ENCODE data around the gene INPP4A.

The INPP4A gene

DNA sequence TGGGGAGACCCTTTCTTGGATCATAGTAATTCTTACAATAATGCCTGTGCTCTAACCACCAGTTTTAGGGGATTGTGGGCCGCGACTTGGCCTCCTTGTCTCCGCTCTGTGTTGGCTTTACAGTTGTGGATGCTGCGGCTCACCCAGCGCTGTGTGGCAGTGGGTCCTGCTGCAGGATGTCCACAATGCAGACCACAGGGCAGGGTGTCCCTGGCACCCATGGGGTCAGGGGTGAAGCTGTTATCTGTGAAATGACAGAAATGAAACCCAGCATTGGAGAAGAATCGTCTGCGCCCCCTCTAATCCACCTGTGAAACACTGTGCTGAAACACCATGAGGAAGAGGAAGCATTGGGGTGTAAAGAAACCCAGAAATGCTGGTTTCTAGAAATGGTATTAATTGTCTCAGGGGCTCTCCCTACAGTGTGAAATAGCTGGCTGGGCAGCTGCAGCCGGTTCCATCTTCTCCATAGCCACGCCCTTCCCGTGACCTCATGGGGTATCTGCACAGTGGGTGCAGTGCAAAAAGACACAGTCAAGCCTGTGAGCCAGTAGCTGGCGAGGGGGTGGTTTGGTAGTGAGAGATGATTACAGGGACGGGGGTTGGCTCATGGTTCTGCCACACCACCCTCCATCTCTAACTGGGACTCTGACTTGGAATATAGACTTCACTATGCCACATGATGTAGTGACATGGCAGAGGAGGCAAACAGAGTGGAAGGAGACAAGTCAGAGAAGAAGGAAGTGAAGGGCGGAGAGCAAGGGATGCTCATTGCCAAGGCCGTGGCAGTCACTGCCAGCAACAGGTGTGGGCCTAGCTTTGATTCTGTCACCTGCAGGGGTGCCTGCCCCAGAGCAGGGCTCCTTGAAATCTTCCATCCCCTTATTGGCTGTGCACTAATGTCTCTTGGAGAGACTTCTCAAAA is 16.2 kb downstream of the INPP4A start:
- no peak for DNase-seq (ENCODE audit: low read depth)

DNA sequence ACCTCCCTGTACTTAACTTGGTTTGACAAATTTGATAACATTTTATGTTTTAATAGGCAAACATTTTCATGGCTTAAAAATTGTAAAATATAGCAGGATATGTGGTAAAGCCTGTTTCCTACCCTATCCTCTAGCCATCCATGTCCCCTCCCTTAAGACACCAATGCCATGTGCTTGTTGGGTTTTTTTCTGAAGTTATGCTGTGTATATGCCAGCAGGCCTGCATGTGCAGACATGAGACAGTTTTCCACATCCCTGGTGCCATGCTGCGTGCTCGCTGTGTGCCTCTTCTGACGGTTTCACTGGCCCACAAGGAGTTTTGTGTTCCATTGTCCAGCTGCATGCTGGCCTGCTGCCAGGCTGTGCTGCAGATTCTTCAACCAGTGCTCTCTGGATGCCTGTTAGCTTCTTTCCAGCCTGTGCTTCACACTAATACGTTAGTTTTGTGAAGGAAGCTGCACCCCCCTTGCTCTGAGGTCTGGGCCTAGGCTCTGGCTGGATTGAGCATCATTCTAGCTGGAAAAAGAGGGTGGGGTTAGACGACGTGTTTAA is 16.9 kb downstream of the INPP4A start:
- no peak for DNase-seq (ENCODE audit: low read depth)

DNA sequence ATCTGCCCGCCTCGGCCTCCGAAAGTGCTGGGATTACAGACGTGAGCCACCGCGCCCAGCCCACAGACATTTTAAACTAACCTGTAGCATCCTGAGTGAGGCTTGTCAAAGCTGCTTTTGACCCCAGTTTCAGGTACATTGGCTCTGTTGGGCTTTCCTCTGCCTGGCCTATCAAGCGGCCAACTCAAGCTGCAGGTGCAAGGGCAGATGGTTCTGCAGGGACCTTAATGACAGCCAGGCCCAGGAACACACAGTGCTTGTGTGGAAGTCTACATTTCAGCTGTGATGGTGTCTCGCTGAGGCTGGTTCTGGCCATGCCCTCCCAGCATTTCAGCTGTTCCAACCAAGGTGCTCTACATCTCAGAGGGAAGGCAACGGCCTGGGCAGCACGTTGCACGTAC is 18.4 kb downstream of the INPP4A start:
- DNase-seq (ENCODE audit: low read depth) = no peak

DNA sequence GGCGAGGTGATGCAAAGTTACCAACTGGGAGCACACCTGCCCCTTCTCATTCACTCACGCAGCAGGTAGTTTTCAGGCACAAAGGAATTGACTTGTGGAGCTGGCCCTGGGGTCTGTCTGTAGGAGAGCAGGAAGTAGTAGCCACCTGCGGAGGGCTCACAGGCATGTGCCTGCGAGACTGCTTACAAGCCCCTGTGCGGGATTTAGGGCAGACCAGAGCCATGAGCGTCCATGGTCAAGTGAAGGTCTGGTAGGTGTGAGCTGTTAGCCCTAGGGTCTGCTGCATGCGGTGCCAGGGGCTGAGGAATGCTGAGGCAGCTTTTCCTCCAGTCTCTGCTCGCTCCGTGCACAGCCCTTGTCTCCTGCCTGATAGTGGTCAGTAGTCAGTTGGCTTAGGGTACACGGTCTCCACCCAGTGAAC is 18.9 kb downstream of the INPP4A start:
- no peak for DNase-seq (ENCODE audit: low read depth)

DNA sequence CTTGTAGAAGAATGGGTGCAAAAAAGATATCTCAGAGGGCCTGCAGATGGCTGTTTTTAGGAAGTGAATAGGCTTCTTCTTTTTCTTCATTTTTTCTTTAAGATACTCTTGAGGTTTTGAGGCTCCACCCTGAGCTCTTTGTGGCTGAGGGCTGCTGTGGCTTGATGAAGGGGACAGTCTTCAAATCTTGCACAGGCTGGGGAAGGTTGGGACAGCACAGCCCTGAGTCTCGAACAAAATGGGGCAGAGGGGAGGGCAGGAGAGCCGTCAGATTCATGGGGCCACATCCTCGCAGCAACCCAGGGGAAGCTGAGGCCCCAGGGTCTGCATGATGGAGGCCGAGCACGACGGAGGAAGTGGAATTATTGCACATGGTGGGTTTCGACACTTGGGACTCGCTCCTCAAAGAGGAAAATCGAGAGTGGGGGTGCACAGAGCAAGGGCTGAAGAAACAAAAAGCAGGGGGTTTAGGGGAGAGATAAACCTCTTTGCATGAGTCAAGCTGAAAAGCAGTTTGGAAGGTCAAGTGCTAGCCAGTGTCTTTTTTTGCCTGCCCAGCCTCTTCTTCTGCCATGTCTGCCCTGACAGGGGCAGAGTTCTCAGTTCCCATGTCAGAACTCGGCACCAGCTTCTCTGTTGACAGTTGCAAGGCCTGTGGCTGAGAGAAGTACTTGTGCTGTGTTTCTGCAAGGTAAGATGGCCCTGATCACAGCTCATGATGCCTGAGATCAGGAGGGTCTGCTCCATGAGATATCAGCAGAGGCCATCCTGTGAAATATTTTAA is 19.5 kb downstream of the INPP4A start:
- no peak for DNase-seq (ENCODE audit: low read depth)

DNA sequence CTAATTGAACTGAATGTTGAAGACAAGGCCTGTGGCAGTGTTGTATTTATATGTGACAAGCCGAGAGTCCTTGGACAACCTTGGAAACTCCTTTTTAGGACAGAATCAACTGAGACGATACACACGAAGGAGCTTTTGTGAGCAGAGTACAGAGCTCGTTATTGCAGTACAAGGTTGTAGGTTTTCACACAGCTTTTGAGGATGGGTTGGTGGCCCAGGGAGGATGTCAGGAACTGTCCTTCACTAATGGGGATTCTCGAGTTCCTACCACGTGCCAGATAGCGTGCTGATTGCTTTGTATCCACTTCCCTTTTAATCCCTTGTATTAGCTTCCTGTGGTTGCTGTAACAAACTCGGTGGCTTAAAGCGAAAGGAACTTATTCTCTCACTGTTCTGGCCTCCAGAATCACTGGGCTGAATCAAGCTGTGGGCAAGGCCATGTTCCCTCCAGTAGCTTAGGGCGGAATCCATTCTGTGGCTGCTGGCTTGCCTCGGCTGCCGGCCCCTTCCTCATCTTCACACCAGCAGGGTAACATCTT is 20.2 kb downstream of the INPP4A start:
- DNase-seq (ENCODE audit: low read depth) = no peak

DNA sequence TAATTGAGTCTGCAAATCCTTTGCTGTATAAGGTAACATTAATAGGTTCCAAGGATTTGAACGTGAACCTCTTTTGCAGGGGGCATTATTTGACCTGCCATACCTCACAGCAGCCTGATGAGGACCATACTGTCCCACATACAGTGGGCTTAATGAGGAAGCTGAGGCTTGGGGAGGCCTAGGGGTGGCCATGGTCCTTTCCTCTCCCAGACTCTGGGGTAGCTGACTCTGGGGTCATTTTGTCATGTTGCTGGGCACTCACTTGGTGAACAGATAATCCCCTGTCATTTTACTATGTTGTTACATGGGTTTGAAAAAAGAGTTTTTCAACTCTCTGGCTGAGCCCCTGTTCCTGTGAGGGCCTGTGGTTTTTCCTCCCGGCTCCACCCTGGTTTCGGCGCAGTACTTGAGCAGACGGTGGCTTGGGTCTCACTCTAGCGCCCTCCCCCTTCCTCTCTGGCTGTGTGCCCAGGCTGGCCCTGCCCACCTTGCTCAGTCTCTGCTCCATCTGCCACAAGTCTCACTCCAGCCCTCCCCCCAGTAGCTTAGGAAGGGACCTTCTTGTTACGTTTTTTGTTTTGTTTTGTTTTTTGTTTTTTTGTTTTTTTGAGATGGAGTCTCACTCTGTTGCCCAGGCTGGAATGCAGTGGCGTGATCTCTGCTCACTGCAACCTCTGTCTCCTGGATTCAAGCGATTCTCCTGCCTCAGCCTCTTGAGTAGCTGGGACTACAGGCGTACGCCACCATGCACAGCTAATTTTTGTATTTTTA is 21.0 kb downstream of the INPP4A start:
- DNase-seq (ENCODE audit: low read depth) = peak; percentile 80

DNA sequence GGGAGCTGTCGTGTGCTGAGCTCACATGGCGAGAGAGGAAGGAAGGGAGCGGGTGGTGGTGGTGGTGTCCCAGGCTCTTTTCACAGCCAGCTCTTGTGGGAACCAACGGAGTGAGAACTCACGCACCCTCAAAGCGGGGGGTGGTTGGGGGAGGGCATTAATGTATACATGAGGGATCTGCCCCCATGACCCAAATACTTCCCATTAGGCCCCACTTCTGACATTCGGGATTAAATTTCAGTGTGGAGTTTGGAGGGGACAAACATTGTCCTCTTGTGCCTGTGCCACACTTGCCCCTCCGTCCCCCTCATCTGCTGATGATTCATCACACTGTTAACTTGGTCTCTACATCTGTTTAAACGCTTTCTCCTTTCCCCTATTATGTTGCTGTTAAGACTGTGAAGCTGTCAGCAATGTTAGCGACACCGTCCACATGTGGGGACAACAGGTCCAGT is 22.5 kb downstream of the INPP4A start:
- DNase-seq (ENCODE audit: low read depth) = no peak

DNA sequence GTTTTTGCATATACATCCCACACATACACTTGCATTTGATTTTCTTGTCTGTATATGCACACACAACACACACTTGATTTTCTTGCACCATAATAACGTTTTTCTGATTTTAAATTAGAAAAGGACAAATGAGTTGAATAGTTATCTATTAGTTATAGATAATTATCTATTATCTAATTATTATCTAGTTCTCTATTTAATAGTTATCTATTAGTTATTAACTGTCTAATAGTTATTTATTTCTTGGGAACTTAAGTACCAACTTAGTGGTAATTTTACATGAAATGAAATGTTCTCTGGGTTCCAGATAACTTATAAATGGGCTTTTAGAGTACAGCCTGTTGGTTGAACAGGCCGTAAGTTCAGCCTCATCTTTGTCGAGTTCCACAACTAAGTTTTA is 23.0 kb downstream of the INPP4A start:
- DNase-seq (ENCODE audit: low read depth) = no peak

DNA sequence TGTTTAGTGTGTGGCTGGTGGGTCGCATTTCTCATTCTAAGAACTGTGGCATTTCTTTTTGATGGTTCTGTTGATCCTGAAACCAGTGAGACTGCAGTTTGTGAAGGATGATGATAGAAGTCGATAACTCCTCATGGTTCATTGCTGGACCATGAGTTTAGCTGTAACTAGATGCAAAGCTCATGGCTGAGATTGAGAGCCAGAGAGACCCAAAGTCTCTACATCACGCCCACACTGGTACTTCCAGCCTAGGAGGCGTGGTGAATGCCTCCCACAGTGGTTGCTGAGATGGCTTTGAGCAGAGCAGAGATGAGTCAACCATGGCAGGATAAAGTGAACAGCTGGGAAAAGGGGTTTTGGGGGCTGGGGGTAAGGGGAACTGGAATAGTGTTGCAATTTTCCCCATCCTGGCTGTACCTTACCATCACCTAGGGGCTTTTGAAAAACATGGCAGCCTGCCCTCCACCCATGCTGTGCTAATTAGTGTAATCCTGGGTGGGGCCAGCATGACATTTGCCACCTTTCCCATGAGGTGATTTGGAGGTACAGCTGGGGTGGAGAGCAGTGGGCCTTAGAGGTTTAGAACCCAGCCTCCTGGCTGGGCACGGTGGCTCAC is 24.1 kb downstream of the INPP4A start:
- no peak for DNase-seq (ENCODE audit: low read depth)

DNA sequence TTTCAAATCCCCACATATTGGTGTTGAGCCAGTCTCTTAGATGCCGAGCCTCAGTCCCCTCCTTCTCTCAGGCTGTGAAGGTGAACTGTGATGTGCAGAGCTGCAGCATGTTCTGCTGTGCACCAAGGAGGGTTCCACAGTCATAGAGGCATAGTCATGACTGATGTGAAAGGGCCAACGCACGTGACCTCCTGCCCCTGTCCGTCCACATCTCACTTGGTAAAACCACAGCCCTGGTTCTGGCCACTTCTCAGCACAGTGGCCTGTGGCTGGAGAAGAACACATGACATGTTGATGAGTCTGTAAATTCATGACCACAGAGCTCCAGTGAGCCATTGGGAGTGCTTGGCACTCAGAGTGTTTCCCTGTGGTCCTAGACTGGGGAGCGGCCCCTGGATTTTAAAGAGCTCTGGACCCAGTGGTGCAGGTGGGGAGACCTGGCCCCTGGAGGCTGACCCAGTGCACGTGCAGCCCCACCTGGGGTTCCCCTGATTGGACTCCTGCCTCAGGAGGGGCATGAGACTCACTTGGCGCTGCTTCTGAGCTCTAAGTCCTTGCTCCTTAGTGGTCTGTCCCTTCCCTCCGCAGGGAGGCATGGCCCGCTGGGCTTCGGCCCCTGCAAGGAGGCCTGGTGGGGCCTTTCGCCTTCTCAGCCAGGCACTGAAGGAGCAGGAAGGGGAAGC is 25.3 kb downstream of the INPP4A start:
- DNase-seq (ENCODE audit: low read depth) = no peak

DNA sequence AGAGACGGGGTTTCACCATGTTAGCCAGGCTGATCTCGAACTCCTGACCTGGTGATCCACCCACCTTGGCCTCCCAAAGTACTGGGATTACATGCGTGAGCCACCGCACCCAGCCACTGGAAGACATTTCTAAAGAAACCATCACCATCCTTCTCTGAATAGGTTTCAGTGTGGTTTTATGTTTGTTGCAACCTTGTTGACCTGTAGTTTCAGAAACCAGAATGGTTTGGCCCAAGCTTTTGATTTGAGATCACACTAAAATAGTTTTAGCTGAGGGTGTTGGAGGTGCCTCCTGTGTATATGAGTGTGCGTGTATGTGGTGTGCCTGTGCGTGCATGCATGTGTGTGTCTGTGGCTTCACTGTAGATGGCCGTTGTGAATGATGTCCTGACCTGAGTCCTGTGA is 26.2 kb downstream of the INPP4A start:
- no peak for DNase-seq (ENCODE audit: low read depth)

DNA sequence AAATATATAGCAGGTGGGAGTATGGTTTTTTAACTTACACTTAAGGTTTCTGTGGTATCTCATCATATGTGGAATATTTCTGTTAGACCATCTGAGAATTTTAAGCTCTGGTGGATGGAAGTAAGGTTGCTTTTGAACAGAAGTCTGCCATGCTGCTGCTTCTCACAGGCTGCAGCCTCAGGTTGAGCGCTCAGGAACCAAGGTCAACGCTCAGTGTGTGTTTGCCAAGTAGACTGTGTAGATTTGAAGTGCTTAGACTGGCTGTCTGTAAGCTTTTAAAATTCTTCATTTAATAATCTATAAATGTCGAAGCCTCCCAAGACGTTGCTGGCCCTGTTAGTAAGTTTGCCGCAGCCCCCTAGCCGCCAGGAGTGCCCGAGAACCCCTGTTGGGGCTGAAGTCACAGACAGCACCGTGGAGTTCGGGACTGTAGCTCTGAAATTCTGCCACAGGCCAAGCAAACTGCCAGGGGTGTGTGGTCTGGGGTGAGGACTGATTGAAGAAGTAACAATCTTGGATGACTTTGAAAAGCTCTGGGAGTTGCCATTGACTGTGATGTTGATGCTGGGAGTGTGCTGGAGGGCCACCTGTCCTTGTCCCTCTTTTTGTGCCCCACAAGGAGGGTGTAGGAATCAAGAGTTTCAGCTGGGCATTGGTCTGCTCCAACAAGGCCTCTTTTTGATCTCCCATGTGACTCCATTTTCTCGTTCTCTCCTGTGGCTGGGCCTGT is 26.9 kb downstream of the INPP4A start:
- no peak for DNase-seq (ENCODE audit: low read depth)

DNA sequence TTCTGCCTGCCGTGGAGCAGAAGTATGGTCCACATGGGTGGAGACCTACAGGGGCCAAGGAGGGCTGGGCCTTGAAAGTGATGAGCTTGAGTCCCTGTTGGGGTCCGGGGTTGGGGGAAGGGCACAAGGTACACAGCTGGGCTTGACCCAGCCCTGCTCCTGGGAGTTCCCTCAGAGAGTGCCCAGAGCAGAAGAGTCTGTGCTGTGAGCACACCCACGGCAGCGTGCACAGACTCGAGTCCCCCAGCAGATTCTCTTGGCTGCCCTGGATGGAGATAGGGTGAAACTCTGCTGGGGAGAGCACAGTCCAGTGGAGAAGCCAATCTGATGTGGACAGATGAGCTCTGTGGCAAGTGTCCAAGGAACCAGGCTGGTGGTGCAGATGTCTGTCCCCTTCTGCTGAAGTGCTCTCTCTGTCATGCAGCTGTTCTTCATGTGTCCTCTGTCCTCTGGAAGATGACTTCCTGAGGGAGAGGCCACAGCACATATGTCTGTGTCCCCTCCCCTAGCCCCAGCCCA is 27.5 kb downstream of the INPP4A start:
- no peak for DNase-seq (ENCODE audit: low read depth)

DNA sequence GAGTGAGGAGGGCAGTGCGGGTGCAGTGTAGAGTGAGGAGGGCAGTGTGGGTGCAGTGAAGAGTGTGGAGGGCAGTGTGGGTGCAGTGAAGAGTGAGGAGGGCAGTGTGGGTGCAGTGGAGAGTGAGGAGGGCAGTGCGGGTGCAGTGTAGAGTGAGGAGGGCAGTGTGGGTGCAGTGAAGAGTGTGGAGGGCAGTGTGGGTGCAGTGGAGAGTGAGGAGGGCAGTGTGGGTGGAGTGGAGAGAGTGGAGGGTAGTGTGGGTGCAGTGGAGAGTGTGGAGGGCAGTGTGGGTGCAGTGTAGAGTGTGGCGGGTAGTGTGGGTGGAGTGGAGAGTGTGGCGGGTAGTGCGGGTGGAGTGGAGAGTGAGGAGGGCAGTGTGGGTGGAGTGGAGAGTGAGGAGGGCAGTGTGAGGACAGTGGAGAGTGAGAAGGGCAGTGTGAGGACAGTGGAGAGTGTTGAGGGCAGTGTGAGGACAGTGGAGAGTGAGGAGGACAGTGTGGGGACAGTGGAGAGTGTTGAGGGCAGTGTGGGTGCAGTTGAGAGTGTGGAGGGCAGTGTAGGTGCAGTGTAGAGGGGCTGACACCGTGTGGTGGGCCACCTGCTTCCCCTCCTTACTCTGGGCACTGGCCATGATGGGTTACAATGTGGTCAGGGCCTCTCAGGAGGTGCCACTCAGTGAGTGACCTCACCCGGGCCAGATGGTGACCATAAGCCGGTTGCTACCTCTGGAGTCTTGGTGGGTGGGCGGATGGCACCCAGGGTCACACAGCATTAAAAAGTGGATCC is 28.5 kb downstream of the INPP4A start:
- no peak for DNase-seq (ENCODE audit: low read depth)

DNA sequence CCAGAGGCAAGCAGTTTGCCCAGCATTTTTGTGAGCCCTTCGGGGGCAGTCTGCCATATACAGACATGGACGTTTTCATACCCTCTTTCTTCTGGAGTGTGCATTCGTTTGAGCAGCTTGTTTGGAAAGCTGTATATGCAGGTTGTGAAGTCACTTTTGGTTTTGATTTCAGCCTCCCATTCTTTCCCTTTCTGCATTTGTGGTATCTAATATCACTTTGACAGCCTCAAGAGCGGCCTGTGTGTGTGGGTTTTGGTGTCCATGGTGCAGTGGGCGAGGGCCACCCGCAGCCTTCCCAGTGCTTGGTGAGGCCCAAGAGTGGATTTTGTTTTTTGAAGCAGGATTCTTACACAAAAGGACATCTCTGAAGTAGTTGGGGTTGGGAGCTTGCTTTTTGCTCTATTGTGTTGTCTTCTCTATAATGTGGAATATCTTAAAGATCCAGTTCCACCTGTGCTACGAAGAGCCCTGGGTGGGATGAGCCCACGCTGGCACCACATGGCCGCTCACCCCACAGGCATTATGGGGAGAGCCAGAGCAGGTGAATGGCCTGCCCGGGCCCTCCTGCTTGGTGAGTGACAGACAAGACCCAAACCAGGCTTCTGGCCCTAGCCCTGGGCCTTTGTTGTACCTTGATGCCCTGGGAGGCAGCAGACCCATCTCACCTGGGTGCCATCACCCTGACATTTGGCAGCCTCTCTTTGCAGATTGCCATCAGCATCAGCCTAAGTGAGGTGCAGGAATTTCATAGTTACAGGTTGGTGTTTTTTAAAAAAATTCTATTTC is 29.5 kb downstream of the INPP4A start:
- DNase-seq (ENCODE audit: low read depth) = no peak

DNA sequence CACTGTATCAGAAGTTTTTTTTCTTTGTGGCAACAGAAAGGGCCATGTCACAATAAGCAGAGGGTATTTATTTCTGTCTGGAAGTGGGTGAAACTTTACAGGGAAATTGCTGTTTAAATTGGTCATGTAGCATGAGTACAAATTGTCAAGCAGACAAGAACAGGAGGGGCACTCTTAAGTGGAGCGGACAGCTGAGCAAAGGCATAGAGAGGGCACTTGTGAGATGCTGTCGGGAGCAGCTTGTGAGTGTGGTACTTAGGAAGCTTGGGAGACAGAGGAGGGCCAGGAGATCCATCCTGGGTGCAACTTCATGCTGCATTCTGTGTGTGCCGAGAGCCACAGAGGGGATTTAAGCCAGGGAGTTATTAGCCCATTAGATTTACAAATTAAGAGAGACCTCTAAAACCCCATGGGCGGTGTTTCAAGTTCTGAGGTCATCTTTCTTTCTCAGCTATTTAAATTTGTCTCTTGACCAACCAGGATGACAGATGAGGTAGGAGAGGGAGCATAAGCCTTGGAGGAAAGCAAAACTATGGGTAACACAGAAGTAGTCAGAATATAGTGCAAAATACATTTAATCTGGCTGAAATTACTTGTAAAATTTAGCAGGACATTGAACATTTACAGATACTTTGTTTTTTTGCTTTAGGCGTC is 30.4 kb downstream of the INPP4A start:
- no peak for DNase-seq (ENCODE audit: low read depth)

All from activated T-helper 1 cell treated with Interleukin-2 at 50 U/mL for 16 hours (primary cell).